Stomach (tissue), 4 donors: ENCODE measurements around the gene KIF11.

Experiments used
- EP300 ChIP-seq: sonication (generic); formaldehyde crosslinking; IDR thresholded peaks from one replicate; pipeline ENCODE4 v1.6.1; 2017; ENCODE audit warnings: antibody characterized with exemption
- POLR2A ChIP-seq, 4 donors: fragments of 450-650 bp; IDR thresholded peaks; one replicate each; pipeline ENCODE4 v1.6.1; 2016; ENCODE audit warnings: antibody characterized with exemption in 4 of 4, control low read depth in 2 of 4, mild to moderate bottlenecking in 1 of 4, moderate library complexity in 1 of 4
- POLR2AphosphoS5 ChIP-seq, 3 donors: sonication (generic); formaldehyde crosslinking; IDR thresholded peaks; one replicate each; pipeline ENCODE4 v1.6.1; 2016; ENCODE audit warnings: antibody characterized with exemption in 3 of 3

GRCh38 chr10:92627845-92628480 is 35.0 kb downstream of the KIF11 start:
- TF ChIP-seq POLR2AphosphoS5 (IDR thresholded peaks at IDR 0.05) (no peak), POLR2A (IDR thresholded peaks at IDR 0.05) (no peak), EP300 (no peak)
